Anterior cingulate cortex (tissue), 58 donors: ENCODE data around the gene SDR42E2.
"Not testable (repeated sequence)": the region's sequence is repeated elsewhere in the genome, so short reads cannot be mapped to it uniquely, and the experiment has no call there.

Experiments
- DNase-seq, 58 donors: peaks; one replicate each; lab custom pipeline; 2025; lab: John Stamatoyannopoulos, UW

Gene SDR42E2

GRCh38 chr16:22161999-22162655 is at the start of gene SDR42E2:
Gene SDR42E2 (plus strand): TSS chr16:22162506. CDS start chr16:22165583, 3,077 bp downstream.
- no peak for DNase-seq

GRCh38 chr16:22116095-22116700 is 46.1 kb upstream of the SDR42E2 start:
- no peak for DNase-seq

- DNase-seq: no peak
Observed at GRCh38 chr16:22117609-22118008, 44.7 kb upstream of the SDR42E2 start.

- DNase-seq: no peak
Observed at GRCh38 chr16:22120440-22120839, 41.9 kb upstream of the SDR42E2 start.

GRCh38 chr16:22122239-22122638 is 40.1 kb upstream of the SDR42E2 start:
- DNase-seq: no peak

GRCh38 chr16:22123146-22123545 is 39.2 kb upstream of the SDR42E2 start:
- DNase-seq: no peak

- DNase-seq: no peak
Observed at GRCh38 chr16:22123759-22124490, 38.4 kb upstream of the SDR42E2 start.

GRCh38 chr16:22124583-22125284 is 37.6 kb upstream of the SDR42E2 start:
- no peak for DNase-seq

GRCh38 chr16:22126037-22126558 is 36.2 kb upstream of the SDR42E2 start:
- no peak for DNase-seq

- not testable (repeated sequence) for DNase-seq
Observed at GRCh38 chr16:22128537-22128936, 33.8 kb upstream of the SDR42E2 start.

GRCh38 chr16:22130528-22130927 is 31.8 kb upstream of the SDR42E2 start:
- no peak for DNase-seq

- DNase-seq: no peak
Observed at GRCh38 chr16:22132801-22133200, 29.5 kb upstream of the SDR42E2 start.

GRCh38 chr16:22138482-22138881 is 23.8 kb upstream of the SDR42E2 start:
- no peak for DNase-seq

GRCh38 chr16:22139008-22139407 is 23.3 kb upstream of the SDR42E2 start:
- DNase-seq: no peak

- DNase-seq: no peak
Observed at GRCh38 chr16:22139732-22140131, 22.6 kb upstream of the SDR42E2 start.

GRCh38 chr16:22141767-22142166 is 20.5 kb upstream of the SDR42E2 start:
- DNase-seq: no peak

- DNase-seq: no peak
Observed at GRCh38 chr16:22144520-22144919, 17.8 kb upstream of the SDR42E2 start.

GRCh38 chr16:22147853-22148252 is 14.5 kb upstream of the SDR42E2 start:
- DNase-seq: no peak

- no peak for DNase-seq
Observed at GRCh38 chr16:22151246-22151998, 10.9 kb upstream of the SDR42E2 start.

- DNase-seq: no peak
Observed at GRCh38 chr16:22152316-22152715, 10.0 kb upstream of the SDR42E2 start.
